GM19099 (cell line): ENCODE results near the gene TMEM181.

Experiments used
- POLR2A ChIP-seq: IDR thresholded peaks from 3 replicates; pipeline ENCODE4 v1.6.1; 2011; ENCODE audit warnings: low read depth; ENCODE audit not compliant: insufficient read length; ENCODE audit errors: extremely low read depth

TMEM181 gene

DNA sequence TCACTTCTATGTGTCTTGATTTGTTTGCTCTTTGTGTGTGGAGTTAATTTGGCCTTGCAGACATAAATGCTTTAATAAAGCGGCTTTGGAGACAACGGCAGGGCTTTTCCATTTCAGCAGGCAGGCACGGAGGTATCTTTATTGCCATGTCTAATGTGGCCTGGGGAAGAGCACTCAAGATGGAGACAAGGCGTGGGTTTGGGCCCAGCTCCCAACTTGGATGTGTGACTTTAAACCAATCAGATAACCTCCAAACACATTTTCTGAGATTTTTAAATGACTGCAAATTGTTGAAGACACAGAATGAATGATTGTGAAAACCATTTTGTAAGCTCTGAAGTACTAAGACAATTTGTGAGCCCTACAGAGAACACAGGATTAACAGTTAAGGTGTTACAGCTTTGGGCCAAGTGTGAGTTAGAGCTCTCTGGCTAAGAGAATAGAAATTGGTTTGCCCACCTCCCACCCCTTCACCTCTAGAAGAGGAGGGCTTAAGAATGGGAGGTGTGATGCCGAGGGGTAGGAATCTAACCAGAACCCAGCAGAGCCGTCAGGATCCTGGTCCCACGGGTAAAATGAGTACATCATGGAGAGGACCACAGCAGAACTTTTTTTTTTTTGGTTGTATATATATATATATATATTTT, 75.7 kb downstream of the TMEM181 start:
- no peak for TF ChIP-seq POLR2A

DNA sequence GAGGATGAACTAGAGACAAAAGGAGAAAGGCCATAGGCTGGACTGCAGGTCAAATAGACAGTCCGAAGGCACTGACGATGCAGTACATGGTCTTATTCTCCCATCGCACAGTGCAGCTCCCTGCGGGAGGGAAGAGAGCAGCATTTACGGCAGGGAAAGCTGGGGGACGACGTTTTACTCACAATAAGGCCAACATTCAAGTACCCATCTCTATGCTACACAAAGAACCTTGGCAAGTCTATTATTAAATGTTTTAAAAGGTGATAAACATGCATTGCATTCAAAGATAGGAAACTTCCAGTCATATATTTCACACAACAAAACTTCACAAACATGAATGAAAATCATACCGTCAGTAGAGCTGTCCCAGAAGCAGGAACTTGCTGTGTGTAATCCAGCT, 76.9 kb downstream of the TMEM181 start:
- TF ChIP-seq POLR2A: no peak

- TF ChIP-seq POLR2A: no peak
These were observed 78.5 kb downstream of the TMEM181 start for GRCh38 chr6:158638324-158638854.

DNA sequence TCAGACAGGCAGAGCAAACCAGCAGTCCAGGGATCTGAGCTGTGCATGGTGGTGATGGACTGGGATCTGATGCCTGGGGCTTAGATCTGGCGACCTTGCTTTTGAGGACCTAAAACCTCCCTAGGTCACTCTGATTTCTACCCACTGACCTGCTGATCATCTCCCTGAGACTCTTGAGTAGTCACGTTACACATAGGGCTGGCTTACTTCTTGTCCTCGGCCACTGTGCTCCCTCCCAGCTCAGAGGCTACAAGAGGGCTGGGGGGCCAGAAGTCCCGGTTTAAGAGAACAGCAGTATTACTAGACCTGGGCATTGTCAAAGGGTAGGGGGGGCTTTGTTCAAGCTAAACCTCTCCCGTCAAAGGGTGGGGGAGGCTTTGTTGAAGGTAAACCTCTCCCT, 79.2 kb downstream of the TMEM181 start:
- no peak for TF ChIP-seq POLR2A

DNA sequence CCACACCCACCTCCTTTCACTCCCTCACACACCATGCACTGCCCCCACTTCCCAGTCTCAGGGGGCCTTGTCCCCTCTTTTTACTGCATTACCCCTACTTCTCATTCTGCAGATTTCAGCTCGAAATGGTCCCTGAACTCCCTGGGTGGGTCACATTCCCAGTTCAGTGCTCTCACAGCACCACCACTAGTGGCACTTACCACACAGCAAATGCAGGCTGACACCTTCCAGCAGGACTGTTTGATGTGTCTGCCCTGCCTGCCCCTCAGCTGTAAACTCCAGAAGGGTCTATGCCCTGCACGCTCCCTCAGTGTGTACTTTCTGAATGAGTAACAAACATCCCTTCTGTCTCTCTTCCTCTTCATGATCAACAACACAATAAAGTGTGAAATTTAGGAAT, 80.6 kb downstream of the TMEM181 start:
- TF ChIP-seq POLR2A: no peak

DNA sequence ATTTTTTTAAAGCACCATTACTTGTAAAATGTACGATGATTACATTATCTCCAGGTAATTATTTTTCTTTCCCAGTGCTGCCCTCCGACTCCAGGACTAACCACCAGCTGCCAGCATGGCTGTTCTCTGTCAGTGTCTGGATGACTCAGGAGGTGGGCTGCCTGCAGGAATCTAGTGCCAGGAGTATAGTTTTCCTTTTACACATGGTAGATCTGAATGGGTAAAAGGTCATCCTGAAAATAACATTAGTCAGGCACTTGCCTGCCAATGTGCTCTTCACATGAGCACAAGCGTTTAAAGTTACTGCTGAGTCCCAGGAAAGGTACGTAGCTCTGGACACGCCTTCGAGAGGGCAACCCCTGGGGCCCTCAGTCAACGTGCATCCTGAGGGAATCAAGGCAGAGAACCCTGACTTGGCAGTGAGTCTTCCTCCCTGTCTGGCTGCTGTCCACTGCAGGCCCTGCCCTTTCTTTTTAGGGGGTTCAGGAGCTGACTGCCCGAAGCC, 82.3 kb downstream of the TMEM181 start:
- TF ChIP-seq POLR2A: no peak

DNA sequence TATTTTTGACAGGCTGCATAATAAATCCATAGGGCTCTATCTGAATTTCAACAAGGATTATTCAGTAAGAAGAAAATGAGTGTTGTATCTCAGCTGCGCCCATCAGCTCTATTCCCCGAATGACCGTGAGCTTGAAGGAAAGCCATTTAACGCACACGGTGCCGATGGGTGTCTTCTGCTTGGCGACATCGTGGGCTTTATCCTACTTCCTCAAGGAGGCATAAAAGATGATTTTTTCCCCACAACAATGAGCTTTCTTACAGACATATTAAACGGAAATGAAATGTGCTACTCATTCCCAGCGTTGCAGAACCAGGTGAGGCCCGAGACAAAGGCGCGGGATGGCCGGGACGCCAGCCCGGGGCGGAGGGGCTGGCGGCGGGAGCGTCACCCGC, 83.9 kb downstream of the TMEM181 start:
- TF ChIP-seq POLR2A: no peak

DNA sequence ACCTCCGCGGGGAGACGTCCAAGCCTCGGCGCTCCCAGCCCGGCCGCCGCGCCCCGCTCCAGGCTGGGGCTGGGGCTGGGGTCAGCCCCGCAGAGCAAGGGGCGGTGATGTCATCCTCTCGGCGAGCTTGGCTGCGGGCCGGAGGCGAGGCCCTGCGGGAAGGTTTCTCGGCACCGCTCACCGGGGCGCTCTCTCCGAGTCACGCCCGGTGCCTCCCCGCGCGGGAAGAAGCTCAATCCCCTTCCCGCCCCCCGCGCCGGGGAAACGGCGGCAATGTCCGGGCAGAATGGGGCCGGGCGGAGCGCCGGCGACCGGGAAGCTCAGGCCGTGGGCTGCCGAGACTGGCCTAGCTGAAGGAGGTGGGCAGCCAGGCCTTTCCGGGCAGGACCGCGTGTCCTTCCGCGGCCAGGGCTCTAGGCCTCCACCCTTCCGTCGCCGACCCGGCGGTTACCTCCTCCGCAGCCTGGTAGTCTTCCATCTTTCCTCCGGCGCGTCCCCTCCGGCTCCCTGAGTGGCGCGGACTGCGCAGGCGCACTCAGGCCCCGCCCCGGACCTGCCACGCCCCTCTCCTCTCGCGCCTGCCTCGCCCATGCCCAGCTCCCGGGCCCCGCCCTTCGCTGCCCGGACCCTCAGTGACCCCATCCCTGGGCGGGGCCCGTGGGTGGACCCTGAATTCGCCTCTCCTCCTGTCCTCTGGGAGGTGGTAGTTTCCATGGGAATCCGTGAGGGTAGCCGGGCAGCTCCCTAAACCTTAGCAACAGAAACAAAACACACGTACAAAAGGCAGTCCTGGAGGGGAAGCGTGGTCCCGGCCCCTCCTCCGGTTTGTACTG, 84.6 kb downstream of the TMEM181 start, which contains the start of gene DYNLT1:
TSS of gene DYNLT1 (minus strand) at position 513 of the 833 bp plus-strand sequence. CDS start at position 478, 35 bp downstream.
- peak; percentile 86 for TF ChIP-seq POLR2A

GRCh38 chr6:158645064-158646022, 85.5 kb downstream of the TMEM181 start:
- TF ChIP-seq POLR2A: no peak

GRCh38 chr6:158646023-158646910, 86.4 kb downstream of the TMEM181 start:
- TF ChIP-seq POLR2A: no peak

GRCh38 chr6:158647501-158647900, 87.6 kb downstream of the TMEM181 start:
- no peak for TF ChIP-seq POLR2A

- no peak for TF ChIP-seq POLR2A
These were observed 88.8 kb downstream of the TMEM181 start for GRCh38 chr6:158648682-158649131.

- TF ChIP-seq POLR2A: peak; percentile 61
These were observed 89.6 kb downstream of the TMEM181 start, which contains the start of gene SYTL3 for GRCh38 chr6:158649289-158650143. Gene SYTL3 (plus strand): TSS chr6:158650054. CDS start chr6:158663269, 13,215 bp downstream.
